HT1080 (cell line): ENCODE data around the gene MMAB. TPM values are rescaled to one million over a fixed set of nuclear protein-coding genes. Genes with fewer than 3 reads are reported as not detected.

Experiments
- DNase-seq: peaks from one replicate; pipeline ENCODE4 v3.0.0-alpha.2; 2015; ENCODE audit warnings: low read depth
- total RNA-seq: library from RNA; depleted of rRNA; stranded (reverse); fragments of >200 nt; shearing (Covaris generic); gene quantifications from 2 replicates; pipeline ENCODE4 v1.2.3, GENCODE V29; 2014

The MMAB gene
- total RNA-seq, 1 experiment from 2014 or later = 47.7 TPM

GRCh38 chr12:109560867-109561710, 12.2 kb downstream of the MMAB start:
- DNase-seq = no peak

GRCh38 chr12:109559601-109560000, 13.7 kb downstream of the MMAB start:
- no peak for DNase-seq

GRCh38 chr12:109559200-109559505, 14.2 kb downstream of the MMAB start:
- no peak for DNase-seq

- no peak for DNase-seq
Measured at GRCh38 chr12:109558374-109559199, 14.7 kb downstream of the MMAB start.

- DNase-seq = no peak
Measured at GRCh38 chr12:109557805-109558204, 15.5 kb downstream of the MMAB start.

- no peak for DNase-seq
Measured at GRCh38 chr12:109557200-109557599, 16.1 kb downstream of the MMAB start.

- no peak for DNase-seq
Measured at GRCh38 chr12:109555431-109556315, 17.6 kb downstream of the MMAB start.

GRCh38 chr12:109554761-109555160, 18.5 kb downstream of the MMAB start:
- no peak for DNase-seq

- DNase-seq = no peak
Measured at GRCh38 chr12:109553906-109554500, 19.3 kb downstream of the MMAB start.

- DNase-seq = no peak
Measured at GRCh38 chr12:109553483-109553882, 19.8 kb downstream of the MMAB start.

GRCh38 chr12:109552971-109553370, 20.3 kb downstream of the MMAB start:
- no peak for DNase-seq

- no peak for DNase-seq
Measured at GRCh38 chr12:109551108-109551507, 22.2 kb downstream of the MMAB start.

- no peak for DNase-seq
Measured at GRCh38 chr12:109550281-109550680, 23.0 kb downstream of the MMAB start.

- DNase-seq = no peak
Measured at GRCh38 chr12:109549613-109550270, 23.6 kb downstream of the MMAB start.

- DNase-seq = no peak
Measured at GRCh38 chr12:109548258-109548657, 25.0 kb downstream of the MMAB start.

- DNase-seq = no peak
Measured at GRCh38 chr12:109547286-109547685, 26.0 kb downstream of the MMAB start.

GRCh38 chr12:109545826-109546225, 27.5 kb downstream of the MMAB start:
- DNase-seq = no peak

- peak; percentile 73 for DNase-seq
Measured at GRCh38 chr12:109544955-109545531, 28.3 kb downstream of the MMAB start.

- no peak for DNase-seq
Measured at GRCh38 chr12:109542876-109543275, 30.4 kb downstream of the MMAB start.

GRCh38 chr12:109542014-109542413, 31.3 kb downstream of the MMAB start:
- peak; percentile 90 for DNase-seq
